Hepatocyte (in vitro differentiated cells): Measurements from ENCODE around the gene SORT1.

Source experiments
- EZH2 ChIP-seq: fragments of 200-600 bp; sonication (generic); IDR thresholded peaks from 2 replicates; pipeline ENCODE4 v1.6.1; 2016; ENCODE audit warnings: antibody characterized with exemption, mild to moderate bottlenecking, borderline replicate concordance
- TF ChIP-seq, protein P1 (sequence below): fragments of 200-600 bp; sonication (generic); IDR thresholded peaks from 2 replicates; pipeline ENCODE4 v1.5.1; 2016; ENCODE audit warnings: antibody characterized with exemption, mild to moderate bottlenecking; ENCODE audit not compliant: poor library complexity

DNA sequence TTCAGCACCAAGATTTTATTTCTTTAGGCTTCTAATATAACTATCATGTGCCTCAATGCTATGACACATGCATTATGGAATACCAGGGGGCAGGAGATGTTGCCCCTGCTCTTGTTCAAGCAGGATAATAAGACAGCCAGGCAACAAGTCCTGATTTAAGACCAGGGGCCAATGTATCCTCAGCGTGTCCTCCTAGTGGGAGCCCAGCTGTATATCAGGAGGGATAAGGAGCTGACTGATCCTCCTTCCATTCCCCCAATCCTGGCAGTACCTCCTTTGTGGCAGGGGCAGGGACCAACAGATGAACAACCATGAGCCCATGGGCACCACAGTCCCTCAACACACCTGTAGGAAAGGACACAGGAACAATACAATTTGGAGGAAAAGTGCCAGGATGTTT, 29.3 kb downstream of the SORT1 start:
- TF ChIP-seq, protein P1, sequence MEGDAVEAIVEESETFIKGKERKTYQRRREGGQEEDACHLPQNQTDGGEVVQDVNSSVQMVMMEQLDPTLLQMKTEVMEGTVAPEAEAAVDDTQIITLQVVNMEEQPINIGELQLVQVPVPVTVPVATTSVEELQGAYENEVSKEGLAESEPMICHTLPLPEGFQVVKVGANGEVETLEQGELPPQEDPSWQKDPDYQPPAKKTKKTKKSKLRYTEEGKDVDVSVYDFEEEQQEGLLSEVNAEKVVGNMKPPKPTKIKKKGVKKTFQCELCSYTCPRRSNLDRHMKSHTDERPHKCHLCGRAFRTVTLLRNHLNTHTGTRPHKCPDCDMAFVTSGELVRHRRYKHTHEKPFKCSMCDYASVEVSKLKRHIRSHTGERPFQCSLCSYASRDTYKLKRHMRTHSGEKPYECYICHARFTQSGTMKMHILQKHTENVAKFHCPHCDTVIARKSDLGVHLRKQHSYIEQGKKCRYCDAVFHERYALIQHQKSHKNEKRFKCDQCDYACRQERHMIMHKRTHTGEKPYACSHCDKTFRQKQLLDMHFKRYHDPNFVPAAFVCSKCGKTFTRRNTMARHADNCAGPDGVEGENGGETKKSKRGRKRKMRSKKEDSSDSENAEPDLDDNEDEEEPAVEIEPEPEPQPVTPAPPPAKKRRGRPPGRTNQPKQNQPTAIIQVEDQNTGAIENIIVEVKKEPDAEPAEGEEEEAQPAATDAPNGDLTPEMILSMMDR: no peak
- TF ChIP-seq EZH2: no peak
